Stimulated activated naive CD8-positive, alpha-beta T cell treated with anti-CD3 and anti-CD28 coated beads, Interleukin-15, Interleukin-2, amounts not matched to agents 100 ng/mL and 50 ng/mL, for 24 hours (primary cell): ENCODE measurements around the gene OR6P1.
A peak's percentile ranks its signal among the peaks of the same experiment; 100 is the strongest.

Experiments used
- H3K27ac Mint-ChIP-seq: one replicate; pipeline ENCODE4 v1.8.0; 2021; ENCODE audit warnings: mild to moderate bottlenecking, mixed read lengths
- H3K27me3 Mint-ChIP-seq: one replicate; pipeline ENCODE4 v1.8.0; 2021; ENCODE audit warnings: mixed read lengths
- H3K36me3 Mint-ChIP-seq: one replicate; pipeline ENCODE4 v1.8.0; 2021; ENCODE audit warnings: low read depth, mixed read lengths
- H3K4me1 Mint-ChIP-seq: one replicate; pipeline ENCODE4 v1.8.0; 2021; ENCODE audit warnings: low read depth, mixed read lengths
- H3K4me3 Mint-ChIP-seq: one replicate; pipeline ENCODE4 v1.8.0; 2021; ENCODE audit warnings: mild to moderate bottlenecking, mixed read lengths
- H3K9me3 Mint-ChIP-seq: one replicate; pipeline ENCODE4 v1.8.0; 2021; ENCODE audit warnings: mixed read lengths

Gene OR6P1

DNA sequence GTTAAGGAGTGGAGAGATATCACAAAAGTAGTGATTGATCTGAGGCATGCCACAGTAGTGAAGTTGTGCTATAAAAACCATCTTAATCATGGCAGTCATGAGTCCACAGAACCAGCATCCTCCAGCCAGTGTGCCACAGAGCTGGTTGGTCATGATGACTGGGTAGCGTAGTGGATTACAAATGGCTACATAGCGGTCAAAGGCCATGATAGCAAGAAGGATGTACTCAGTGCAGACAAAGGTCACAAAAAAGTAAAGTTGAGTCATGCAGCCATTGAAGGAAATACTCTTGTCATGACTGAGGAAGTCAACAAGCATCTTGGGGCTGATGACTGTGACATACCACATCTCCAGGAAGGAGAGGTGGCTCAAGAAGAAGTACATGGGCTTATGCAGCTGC lies 22.8 kb downstream of the OR6P1 start:
- peak overlapping the region; percentile 32 for H3K27ac Mint-ChIP-seq
- H3K4me1 Mint-ChIP-seq: no peaks in the 10 kb centered on the region
- H3K4me3 Mint-ChIP-seq: no peak overlapping the region
- peaks cover 11% of the 10 kb centered on the region for H3K27me3 Mint-ChIP-seq
- H3K9me3 Mint-ChIP-seq: peaks cover 3% of the 10 kb centered on the region
- no peaks in the 10 kb centered on the region for H3K36me3 Mint-ChIP-seq

DNA sequence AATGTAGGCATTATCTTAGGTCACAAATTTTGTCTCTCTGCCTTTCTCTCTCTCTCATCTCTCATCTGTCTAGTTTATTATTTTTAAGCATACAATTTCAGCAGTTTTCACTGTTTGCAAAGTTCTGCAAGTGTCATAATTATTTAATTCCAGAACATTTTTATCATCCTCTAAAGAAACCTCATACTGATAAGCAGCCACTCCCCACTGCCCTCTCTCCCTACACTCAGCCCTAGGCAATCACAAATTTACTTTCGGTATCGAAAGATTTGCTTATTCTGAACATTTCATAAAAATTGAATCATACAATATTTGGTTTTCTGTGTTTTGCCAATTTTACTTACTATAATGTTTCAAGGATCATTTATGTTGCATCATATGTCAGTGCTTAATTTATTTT lies 32.8 kb downstream of the OR6P1 start:
- Mint-ChIP-seq H3K9me3 (no peaks in the 10 kb centered on the region), H3K27me3 (peaks cover 4% of the 10 kb centered on the region), H3K4me1 (no peaks in the 10 kb centered on the region), H3K36me3 (no peaks in the 10 kb centered on the region), H3K27ac (no peak overlapping the region), H3K4me3 (no peak overlapping the region)

DNA sequence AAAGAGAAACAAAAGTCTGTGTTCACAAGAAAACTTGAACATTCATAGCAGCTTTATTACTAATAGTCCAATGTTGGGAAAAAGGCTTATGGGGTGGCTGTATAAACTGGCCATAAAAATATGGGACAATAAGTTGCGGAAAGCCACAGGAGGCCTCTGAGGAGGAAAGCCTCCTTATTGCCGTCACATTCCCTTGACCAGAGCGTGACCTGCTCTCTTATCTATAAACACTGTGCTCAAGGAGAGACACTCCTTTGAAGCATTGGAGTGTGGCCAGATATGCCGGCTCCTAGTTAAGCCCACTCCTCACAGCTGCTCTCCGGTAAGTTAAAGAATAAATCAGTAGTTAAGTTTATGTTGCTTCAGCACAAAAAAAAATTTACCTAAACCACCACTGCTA lies 35.9 kb downstream of the OR6P1 start:
- no peaks in the 10 kb centered on the region for H3K4me1 Mint-ChIP-seq
- no peak overlapping the region for H3K27ac Mint-ChIP-seq
- H3K27me3 Mint-ChIP-seq: peaks cover 17% of the 10 kb centered on the region
- no peaks in the 10 kb centered on the region for H3K9me3 Mint-ChIP-seq
- H3K4me3 Mint-ChIP-seq: no peak overlapping the region
- H3K36me3 Mint-ChIP-seq: no peaks in the 10 kb centered on the region

DNA sequence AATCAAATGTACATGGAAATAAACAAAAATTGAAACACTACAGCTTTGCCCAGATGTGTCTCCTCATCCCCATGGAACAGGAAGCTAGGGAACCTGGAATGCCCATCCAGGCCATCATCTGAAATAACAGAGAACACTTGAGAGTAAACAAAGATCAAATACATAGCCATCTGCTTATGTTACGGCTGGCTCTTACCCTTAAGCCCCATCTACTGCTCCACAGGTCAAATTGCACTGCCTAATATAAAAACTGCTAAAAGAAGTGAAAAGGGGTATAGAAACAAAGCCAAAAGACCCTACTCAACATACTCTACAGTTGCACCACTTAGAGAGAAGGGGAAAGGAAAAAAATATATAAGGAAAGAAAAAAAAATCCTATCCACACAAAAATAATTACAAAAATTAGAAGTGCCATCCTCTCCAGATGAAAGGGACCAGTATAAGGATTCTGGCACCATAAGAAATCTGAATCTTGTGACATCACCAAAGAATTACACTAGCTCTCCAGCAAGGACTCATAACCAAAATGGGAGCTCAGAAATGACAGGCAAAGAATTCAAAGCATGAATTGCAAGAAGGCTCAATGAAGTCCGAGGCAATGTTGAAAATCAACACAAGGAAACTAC lies 43.1 kb downstream of the OR6P1 start:
- H3K4me1 Mint-ChIP-seq: no peaks in the 10 kb centered on the region
- H3K9me3 Mint-ChIP-seq: no peaks in the 10 kb centered on the region
- no peak overlapping the region for H3K27ac Mint-ChIP-seq
- H3K36me3 Mint-ChIP-seq: no peaks in the 10 kb centered on the region
- H3K4me3 Mint-ChIP-seq: no peak overlapping the region
- H3K27me3 Mint-ChIP-seq: peaks cover 48% of the 10 kb centered on the region

DNA sequence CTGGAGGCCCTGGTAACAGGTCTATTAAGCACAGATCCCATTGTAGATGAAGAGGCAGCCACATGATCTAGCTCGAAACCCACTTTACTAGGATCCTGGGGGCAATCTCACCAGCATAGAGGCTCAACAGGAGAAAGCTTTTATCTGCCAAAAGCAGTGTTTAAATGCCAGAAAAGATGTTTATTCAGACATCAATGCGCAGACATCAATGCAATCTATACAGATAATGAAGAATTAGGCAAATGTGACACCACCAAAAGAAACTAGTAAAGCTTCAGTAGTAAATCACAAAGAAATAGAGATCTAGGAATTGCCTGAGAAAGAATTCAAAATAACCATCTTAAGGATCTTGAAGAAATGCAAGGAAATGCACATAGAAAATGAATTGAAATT lies 48.7 kb downstream of the OR6P1 start:
- no peak overlapping the region for H3K27ac Mint-ChIP-seq
- H3K36me3 Mint-ChIP-seq: no peaks in the 10 kb centered on the region
- no peaks in the 10 kb centered on the region for H3K4me1 Mint-ChIP-seq
- H3K4me3 Mint-ChIP-seq: no peak overlapping the region
- H3K27me3 Mint-ChIP-seq: peaks cover 28% of the 10 kb centered on the region
- no peaks in the 10 kb centered on the region for H3K9me3 Mint-ChIP-seq

DNA sequence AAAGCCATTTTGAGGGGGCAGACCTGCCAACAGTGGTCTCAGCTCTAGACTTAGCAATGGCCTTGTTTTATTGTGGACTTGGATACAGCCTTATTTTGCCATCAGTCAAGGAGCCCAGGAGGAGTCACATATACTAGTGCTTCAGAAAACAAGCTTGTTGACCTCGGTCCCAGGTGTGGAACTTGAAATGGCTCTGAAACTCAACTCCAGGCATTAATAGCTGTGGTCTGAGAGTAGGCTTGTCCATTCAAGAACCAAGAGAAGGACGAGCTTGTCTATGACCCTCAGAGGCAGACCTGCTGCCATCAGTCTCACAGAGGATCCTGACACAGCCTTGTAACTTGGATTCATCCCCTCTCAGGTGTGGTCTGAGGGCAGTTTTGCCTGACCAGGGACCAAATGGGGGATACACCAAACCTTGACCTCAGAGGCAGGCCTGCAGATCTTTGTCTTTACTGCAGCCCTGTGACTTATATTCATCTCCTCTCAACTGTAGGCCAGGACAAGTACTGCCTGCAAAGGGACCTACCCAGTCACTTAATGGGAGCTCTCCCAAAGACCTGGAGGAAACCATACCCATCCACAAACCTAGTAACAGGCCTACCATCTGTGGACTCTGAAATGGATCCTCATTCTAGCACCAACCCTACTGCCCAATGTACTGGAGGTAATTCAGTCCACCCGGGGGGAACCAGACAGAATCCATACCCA lies 49.3 kb downstream of the OR6P1 start:
- Mint-ChIP-seq H3K27me3 (peaks cover 28% of the 10 kb centered on the region), H3K36me3 (no peaks in the 10 kb centered on the region), H3K9me3 (no peaks in the 10 kb centered on the region)

DNA sequence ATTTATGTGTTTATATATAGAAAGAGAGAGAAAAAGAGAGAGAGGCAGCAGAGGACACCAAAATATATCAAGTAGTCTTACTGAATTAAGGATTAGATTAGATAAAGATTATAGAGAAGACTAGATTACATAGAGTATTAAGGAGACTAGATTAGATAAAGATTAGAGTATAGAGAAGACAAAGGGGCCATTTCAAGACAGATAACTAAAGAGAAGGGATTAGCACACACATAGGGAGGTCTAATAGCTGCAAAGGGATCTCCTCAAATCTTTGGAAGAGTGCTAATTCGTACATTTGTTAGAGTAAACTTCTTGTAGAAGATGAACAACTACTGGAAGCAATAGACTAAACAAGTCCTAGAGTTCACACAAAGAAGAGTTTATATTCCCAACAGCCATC lies 50.4 kb downstream of the OR6P1 start:
- H3K4me1 Mint-ChIP-seq: no peaks in the 10 kb centered on the region
- H3K36me3 Mint-ChIP-seq: no peaks in the 10 kb centered on the region
- no peaks in the 10 kb centered on the region for H3K9me3 Mint-ChIP-seq
- H3K27me3 Mint-ChIP-seq: peaks cover 27% of the 10 kb centered on the region
- no peak overlapping the region for H3K27ac Mint-ChIP-seq
- H3K4me3 Mint-ChIP-seq: no peak overlapping the region

More for the DNA sequence above, 49.3 kb downstream of the OR6P1 start:
- Mint-ChIP-seq H3K4me3 (no peak overlapping the region), H3K4me1 (no peaks in the 10 kb centered on the region), H3K27ac (no peak overlapping the region)

DNA sequence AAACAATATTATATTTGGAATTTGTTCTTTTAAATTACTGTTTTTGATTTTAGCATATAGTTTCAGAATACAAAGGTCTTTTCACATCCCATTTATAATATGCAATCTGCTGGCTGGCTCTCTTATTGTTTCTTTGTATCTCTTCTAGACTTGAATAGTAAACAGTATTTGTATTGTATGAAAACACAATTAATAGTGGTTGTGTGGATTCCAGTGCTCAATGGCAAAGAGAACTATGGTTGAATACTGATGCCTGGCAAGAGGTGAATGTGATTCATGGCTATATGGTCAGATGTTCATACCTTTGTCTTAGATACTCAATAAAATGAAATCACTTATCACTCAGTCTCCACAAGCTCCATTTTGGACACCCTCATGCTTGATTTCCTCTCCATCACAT lies 53.4 kb downstream of the OR6P1 start:
- H3K4me3 Mint-ChIP-seq: no peak overlapping the region
- H3K27ac Mint-ChIP-seq: no peak overlapping the region
- peaks cover 7% of the 10 kb centered on the region for H3K27me3 Mint-ChIP-seq
- H3K4me1 Mint-ChIP-seq: no peaks in the 10 kb centered on the region
- H3K9me3 Mint-ChIP-seq: no peaks in the 10 kb centered on the region
- H3K36me3 Mint-ChIP-seq: no peaks in the 10 kb centered on the region
